ENCODE results near the gene SELENOM. TPM values are rescaled to one million over a fixed set of nuclear protein-coding genes. Genes with fewer than 3 reads are reported as not detected.

Gene SELENOM
- total RNA-seq, 3 donors from 2014 or later (not counting 1 experiment from before 2014, with no cell fraction given) = 8.1 to 14.0 (median 10.6) TPM

DNA sequence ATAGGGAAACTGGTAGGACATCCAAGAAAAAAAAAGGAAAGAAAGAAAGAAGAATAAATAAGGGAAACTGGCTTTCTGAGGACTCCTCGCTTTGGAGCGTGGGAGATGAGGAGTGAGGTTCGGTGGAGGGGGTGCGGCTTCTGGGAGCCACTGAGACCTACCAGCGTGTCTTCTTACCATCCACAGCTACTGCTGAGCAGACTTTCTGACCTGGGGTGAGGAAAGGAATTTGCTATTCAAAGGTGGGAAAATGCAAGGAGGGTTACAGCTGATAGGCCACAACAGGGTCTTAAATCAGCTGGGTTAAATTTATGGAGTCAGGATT is 488 bp upstream of the SELENOM start:
- Histone ChIP-seq H3K36me3 (ENCODE audit: control insufficient read depth, insufficient read depth, low read length) (no peaks in the 10 kb centered on the region), H3K27ac (ENCODE audit: low read length) (peak overlapping the region; percentile 34), H3K9me3 (ENCODE audit: control insufficient read depth, insufficient read depth, low read length) (no peaks in the 10 kb centered on the region), H3K4me3 (ENCODE audit: low read length) (peak overlapping the region; percentile 86), H3K27me3 (ENCODE audit: control insufficient read depth, insufficient read depth, low read length) (no peaks in the 10 kb centered on the region), H3K4me1 (ENCODE audit: control insufficient read depth, insufficient read depth, low read length) (peaks cover 17% of the 10 kb centered on the region)
- peak overlapping the region; percentile 78 to 91 for H3K27ac Mint-ChIP-seq
- H3K4me3 Mint-ChIP-seq = peak overlapping the region; percentile 87
- 4% methylated on average over 5 of the region's 5 CpGs for WGBS (ENCODE audit: insufficient coverage)
- H3K4me1 Mint-ChIP-seq = peaks cover 7 to 18% of the 10 kb centered on the region in 2 donors
- H3K36me3 Mint-ChIP-seq = no peaks in the 10 kb centered on the region
- DNase-seq (no peak), ATAC-seq (peak; percentile 11 to 29 (median 19))
- H3K9me3 Mint-ChIP-seq = no peaks in the 10 kb centered on the region
- intact Hi-C loops (cut with micrococcal nuclease) = loop anchor here (1.0 to 5.0 kb wide), 2 partner anchors 123 to 164 kb away; no protein-coding TSS in a partner anchor
- TF ChIP-seq, protein P1, sequence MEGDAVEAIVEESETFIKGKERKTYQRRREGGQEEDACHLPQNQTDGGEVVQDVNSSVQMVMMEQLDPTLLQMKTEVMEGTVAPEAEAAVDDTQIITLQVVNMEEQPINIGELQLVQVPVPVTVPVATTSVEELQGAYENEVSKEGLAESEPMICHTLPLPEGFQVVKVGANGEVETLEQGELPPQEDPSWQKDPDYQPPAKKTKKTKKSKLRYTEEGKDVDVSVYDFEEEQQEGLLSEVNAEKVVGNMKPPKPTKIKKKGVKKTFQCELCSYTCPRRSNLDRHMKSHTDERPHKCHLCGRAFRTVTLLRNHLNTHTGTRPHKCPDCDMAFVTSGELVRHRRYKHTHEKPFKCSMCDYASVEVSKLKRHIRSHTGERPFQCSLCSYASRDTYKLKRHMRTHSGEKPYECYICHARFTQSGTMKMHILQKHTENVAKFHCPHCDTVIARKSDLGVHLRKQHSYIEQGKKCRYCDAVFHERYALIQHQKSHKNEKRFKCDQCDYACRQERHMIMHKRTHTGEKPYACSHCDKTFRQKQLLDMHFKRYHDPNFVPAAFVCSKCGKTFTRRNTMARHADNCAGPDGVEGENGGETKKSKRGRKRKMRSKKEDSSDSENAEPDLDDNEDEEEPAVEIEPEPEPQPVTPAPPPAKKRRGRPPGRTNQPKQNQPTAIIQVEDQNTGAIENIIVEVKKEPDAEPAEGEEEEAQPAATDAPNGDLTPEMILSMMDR (IDR thresholded peaks at IDR 0.05) = no peak
- peaks cover 0 to 2% of the 10 kb centered on the region in 2 donors for H3K27me3 Mint-ChIP-seq (ENCODE audit: low read depth in 2 of 2)

DNA sequence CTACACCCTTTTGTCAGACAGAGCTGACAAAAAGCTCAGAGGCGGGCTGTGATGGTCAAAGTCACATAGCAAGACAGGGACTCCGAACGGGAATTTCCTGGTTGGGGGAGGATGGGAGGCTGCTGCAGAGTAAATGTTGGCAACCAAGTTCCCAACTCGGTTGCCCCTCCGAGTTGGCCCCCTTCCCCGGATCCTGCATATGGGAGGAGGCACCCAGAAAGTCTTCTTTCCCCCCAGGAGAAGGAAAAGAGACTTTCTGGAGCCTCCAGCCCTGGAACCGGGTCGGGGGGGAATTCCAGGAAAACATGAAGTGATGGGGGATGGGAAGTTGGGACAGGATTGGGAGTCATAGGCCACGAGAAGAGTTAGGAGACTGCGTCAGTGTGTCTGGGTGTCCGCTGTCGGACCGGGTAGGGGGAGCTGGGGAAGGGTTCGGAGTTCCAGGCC is 614 bp downstream of the SELENOM start:
- Mint-ChIP-seq H3K27ac (peak overlapping the region; percentile 78 to 91), H3K27me3 (ENCODE audit: low read depth in 2 of 2) (no peaks in the 10 kb centered on the region), H3K36me3 (no peaks in the 10 kb centered on the region), H3K4me1 (peaks cover 7 to 18% of the 10 kb centered on the region in 2 donors), H3K4me3 (peak overlapping the region; percentile 87), H3K9me3 (no peaks in the 10 kb centered on the region)
- intact Hi-C loops (cut with micrococcal nuclease) = loop anchor here (1.0 to 5.0 kb wide), 2 partner anchors 125 to 166 kb away; no protein-coding TSS in a partner anchor
- Histone ChIP-seq H3K4me3 (ENCODE audit: low read length) (peak overlapping the region; percentile 86), H3K36me3 (ENCODE audit: control insufficient read depth, insufficient read depth, low read length) (no peaks in the 10 kb centered on the region), H3K4me1 (ENCODE audit: control insufficient read depth, insufficient read depth, low read length) (peaks cover 17% of the 10 kb centered on the region), H3K27me3 (ENCODE audit: control insufficient read depth, insufficient read depth, low read length) (no peaks in the 10 kb centered on the region), H3K27ac (ENCODE audit: low read length) (no peak overlapping the region), H3K9me3 (ENCODE audit: control insufficient read depth, insufficient read depth, low read length) (no peaks in the 10 kb centered on the region)
- WGBS (ENCODE audit: insufficient coverage) = 90% methylated on average over 14 of the region's 14 CpGs
- ATAC-seq = no peak
- no peak for DNase-seq
- TF ChIP-seq, protein P1 (IDR thresholded peaks at IDR 0.05) = no peak

DNA sequence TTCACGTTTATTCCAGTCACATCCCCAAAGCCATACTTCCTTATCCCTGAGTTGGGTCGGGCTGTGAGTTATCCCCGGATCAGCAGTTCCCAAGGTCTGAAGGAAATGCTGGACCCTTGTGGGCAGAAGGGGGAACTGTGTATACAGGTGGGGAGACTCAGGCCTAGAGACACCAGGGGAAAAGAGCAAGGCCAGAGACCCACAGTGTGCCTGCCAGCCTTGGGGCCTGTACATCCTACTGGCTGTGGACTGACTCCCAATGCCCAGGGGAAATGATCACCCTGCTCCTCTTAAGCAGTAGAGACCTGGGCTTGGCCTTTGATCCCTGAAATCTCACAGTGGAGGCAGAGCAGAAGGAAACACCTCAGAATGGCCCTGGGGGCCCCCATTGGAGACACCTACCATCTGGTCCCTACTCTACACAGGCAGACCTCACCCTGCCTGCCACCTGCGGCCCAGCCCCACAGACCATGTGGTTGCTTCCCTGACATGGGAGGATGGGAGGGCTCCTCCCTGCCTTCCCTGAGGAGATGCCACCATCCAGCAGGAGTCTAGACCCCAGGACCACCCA is 1.3 kb downstream of the SELENOM start:
- Mint-ChIP-seq H3K4me1 (peaks cover 7 to 18% of the 10 kb centered on the region in 2 donors), H3K36me3 (no peaks in the 10 kb centered on the region), H3K9me3 (no peaks in the 10 kb centered on the region), H3K4me3 (peak overlapping the region; percentile 87), H3K27me3 (ENCODE audit: low read depth in 2 of 2) (no peaks in the 10 kb centered on the region), H3K27ac (peak overlapping the region in 1 of 2 donors; percentile 44)
- Histone ChIP-seq H3K36me3 (ENCODE audit: control insufficient read depth, insufficient read depth, low read length) (no peaks in the 10 kb centered on the region), H3K4me1 (ENCODE audit: control insufficient read depth, insufficient read depth, low read length) (peaks cover 17% of the 10 kb centered on the region), H3K9me3 (ENCODE audit: control insufficient read depth, insufficient read depth, low read length) (no peaks in the 10 kb centered on the region), H3K27ac (ENCODE audit: low read length) (no peak overlapping the region), H3K27me3 (ENCODE audit: control insufficient read depth, insufficient read depth, low read length) (no peaks in the 10 kb centered on the region), H3K4me3 (ENCODE audit: low read length) (no peak overlapping the region)
- TF ChIP-seq, protein P1 (IDR thresholded peaks at IDR 0.05) = no peak
- intact Hi-C loops (cut with micrococcal nuclease) = loop anchor here (5.0 kb wide), 1 partner anchor 166 kb away; no protein-coding TSS in a partner anchor
- ATAC-seq = no peak
- DNase-seq = no peak
- 88% methylated on average over 3 of the region's 4 CpGs for WGBS (ENCODE audit: insufficient coverage)

All from natural killer cell (primary cell).